Measurements from ENCODE around the gene ATP8B3.

The ATP8B3 gene

GRCh38 chr19:1742989-1743696 is 68.9 kb downstream of the ATP8B3 start:
- no peak for DNase-seq

DNA sequence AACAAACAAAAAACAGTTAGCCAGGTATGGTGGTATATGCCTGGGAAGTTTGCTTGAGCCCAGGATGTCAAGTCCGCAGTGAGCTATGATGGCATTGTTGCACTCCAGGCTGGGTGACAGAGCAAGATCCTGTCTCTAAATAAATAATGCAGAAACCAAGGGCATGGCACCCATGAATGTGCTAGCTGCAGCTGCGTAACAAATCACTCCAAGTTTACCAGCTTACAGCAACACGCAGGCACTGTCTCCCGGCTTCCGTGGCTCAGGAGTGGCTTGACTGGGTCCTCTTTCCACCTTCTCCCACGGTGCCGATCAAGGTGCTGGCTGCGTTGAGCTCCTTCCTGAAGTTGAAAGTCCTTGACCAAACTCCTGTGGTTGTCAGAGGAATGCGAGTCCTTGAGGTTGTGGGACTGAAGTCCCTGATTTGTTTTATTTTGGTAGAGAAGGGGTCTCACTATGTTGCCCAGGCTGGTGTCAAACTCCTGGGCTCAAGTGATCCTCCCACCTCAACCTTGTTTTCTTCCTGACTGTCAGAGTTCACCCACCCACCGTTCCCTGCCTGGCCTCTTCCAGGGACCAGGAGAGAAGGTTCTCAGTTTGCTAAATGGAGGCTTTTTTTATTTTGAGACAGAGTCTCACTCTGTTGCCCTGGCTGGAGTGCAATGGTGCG is 72.0 kb downstream of the ATP8B3 start:
- no peak for DNase-seq

DNA sequence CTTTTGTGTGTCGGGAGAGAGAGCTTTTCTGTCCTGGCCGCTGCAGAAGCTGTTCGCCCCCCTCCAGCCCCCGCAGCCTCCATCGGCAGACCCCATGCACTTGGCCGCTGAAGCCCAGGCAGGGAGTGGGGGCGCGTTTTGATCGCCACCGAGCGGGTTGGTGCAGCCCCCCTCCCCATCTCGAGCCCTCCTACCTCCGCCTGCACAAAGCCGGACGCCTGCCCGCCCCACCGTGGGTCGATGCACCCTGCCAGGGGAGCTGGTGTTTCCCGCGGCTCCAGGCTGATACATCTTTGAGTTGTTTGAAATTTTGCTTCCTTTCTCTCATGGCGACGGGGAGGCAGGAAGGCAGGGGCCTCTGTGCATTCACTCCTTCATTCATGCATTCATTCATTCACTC is 75.1 kb downstream of the ATP8B3 start:
- no peak for DNase-seq

DNA sequence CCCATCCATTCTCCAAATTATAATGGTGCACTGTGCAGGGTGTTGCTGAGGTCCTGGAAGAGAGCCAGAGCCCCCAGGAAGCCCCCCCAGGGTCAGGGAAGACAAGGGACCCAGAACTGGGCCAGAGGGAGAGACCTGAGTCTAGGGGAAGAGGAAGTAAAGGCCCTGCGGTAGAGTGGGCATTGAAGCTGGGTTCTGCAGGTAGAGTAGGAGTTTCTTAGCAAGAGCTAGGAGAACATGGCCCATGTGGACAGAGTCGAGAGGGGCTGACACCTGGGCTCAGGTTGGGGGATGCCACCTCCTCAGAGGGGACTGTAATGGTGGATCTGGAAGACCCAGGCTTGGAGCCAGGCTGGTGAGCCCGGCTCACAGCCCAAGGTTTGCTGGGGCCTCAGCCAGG is 75.8 kb downstream of the ATP8B3 start:
- DNase-seq, result no peak

DNA sequence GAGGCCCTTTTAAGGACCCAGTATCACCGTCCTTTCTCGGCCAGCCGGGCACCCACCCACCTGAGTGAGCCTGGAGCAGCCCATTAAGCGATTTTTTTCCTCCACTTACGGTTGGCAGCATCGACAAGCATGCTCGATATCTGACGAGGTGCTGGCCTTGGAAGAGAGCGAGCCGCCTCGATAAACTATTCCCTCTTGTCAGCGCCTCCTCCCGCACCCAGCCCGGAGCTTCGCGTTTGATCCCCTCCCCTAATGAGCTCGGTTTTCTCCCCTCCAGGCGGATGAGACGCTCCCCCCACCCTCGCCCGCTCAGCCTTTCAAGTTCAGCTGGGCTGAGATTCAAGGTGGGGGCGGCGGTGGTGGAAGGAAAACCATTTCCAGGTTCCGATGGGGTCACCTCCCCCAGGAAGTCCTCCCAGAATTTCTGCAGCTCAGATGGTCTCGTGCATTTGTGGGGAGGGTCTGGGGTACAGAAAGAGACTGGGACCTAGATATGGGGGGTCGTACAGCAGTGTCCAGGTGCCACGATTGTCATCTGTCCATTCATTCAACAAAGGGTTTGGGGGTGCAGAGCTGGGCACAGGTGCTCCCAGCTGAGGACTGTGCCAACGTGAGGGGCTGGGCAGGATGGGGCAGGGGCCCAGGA is 77.6 kb downstream of the ATP8B3 start:
- no peak for DNase-seq

All from activated CD4-positive, alpha-beta T cell treated with anti-CD3 and anti-CD28 coated beads for 1 hour (primary cell).